Keratinocyte (primary cell): ENCODE data around the gene RABL6.

Experiments used
- EZH2 ChIP-seq: IDR thresholded peaks from one replicate; pipeline ENCODE4 v1.6.1; 2012; ENCODE audit warnings: inconsistent platforms, mild to moderate bottlenecking, low read length, moderate library complexity
- TF ChIP-seq, protein P1 (sequence below), 3 experiments: IDR thresholded peaks in 1 of 3; conservative IDR thresholded peaks in 1 of 3; optimal IDR thresholded peaks in 1 of 3; 2 replicates in 2 of 3; 3 replicates in 1 of 3; pipeline versions ENCODE3 to v1.5.1; 2011; ENCODE audit warnings: low read length in 3 of 3, mild to moderate bottlenecking in 3 of 3, moderate library complexity in 2 of 3, control low read depth in 1 of 3, inconsistent platforms in 1 of 3; ENCODE audit not compliant: insufficient read depth in 2 of 3; ENCODE audit errors: extremely low read depth in 1 of 3

DNA sequence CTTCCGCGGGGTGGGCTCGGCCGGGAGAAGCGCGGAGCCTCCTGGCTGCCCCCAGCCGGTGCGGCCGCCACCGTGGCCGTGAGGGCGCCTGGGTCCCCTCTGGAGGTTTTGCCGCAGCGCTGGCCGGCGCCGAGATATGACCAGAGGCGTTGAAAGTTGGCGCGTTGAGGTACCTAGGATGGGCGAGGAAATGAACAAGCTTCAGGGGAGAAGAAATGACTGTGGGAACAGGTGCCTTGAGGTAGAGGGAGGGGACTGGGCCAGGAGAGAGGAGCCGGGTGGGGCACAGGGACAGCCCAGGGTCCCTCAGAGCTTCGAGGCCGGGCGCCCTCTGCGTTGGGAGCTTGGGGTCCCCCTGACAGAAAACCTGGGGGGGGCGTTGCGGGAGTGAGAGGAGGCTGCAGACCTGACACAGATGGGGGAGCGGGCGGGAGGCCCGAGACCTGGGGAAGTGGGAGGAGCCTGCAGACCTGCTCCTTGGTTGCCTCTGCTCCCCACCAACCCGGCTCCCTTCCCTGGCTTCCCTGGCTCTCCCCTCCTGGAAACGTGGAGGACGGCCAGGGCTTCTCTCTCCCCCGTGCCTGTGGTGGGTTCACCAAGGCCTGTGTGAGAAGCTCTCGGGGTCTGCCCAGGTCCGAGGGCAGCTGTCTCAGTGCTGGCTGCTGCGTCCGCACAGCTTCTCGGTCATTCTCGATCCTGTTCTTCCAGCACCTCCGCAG, 14.2 kb downstream of the RABL6 start:
- TF ChIP-seq, protein P1, sequence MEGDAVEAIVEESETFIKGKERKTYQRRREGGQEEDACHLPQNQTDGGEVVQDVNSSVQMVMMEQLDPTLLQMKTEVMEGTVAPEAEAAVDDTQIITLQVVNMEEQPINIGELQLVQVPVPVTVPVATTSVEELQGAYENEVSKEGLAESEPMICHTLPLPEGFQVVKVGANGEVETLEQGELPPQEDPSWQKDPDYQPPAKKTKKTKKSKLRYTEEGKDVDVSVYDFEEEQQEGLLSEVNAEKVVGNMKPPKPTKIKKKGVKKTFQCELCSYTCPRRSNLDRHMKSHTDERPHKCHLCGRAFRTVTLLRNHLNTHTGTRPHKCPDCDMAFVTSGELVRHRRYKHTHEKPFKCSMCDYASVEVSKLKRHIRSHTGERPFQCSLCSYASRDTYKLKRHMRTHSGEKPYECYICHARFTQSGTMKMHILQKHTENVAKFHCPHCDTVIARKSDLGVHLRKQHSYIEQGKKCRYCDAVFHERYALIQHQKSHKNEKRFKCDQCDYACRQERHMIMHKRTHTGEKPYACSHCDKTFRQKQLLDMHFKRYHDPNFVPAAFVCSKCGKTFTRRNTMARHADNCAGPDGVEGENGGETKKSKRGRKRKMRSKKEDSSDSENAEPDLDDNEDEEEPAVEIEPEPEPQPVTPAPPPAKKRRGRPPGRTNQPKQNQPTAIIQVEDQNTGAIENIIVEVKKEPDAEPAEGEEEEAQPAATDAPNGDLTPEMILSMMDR (optimal IDR thresholded peaks at IDR 0.05 in 1 of 3, IDR thresholded peaks at IDR 0.05 in 1 of 3, conservative IDR thresholded peaks at IDR 0.05 in 1 of 3; ENCODE audit: extremely low read depth in 1 of 3, insufficient read depth in 2 of 3, low read length in 3 of 3), result no peak
- no peak for TF ChIP-seq EZH2
